ENCODE data around the gene DUSP28.

DUSP28 gene

GRCh38 chr2:240553956-240554480, 6.1 kb upstream of the DUSP28 start:
- Histone ChIP-seq H3K4me3 (ENCODE audit: low read depth, low read length) (no peak overlapping the region), H3K27ac (ENCODE audit: extremely low read depth, low read depth, low read length) (no peak overlapping the region), H3K9me3 (ENCODE audit: control insufficient read depth, insufficient read depth, low read depth, low read length) (no peaks in the 10 kb centered on the region), H3K36me3 (ENCODE audit: control insufficient read depth in 2 of 2, insufficient read depth in 1 of 2, low read length in 2 of 2) (peaks cover 0 to 33% of the 10 kb centered on the region in 2 experiments; a peak in 1 of 3 replicates), H3K4me1 (ENCODE audit: control insufficient read depth, insufficient read depth, low read length) (no peaks in the 10 kb centered on the region)
- ChIA-PET POLR2A (no interaction called here), CTCF (interaction anchor here (0.7 kb wide), 1 partner anchor 40 kb away, joined by 3 read pairs; no protein-coding TSS in a partner anchor)
- TF ChIP-seq PRDM6 (tag by site-specific recombination; IDR thresholded peaks at IDR 0.05) (no peak), SP7 (tag by site-specific recombination; IDR thresholded peaks at IDR 0.05) (no peak), REST (tag by site-specific recombination; IDR thresholded peaks at IDR 0.05) (no peak), ZNF148 (tag by site-specific recombination; IDR thresholded peaks at IDR 0.05; ENCODE audit: borderline replicate concordance) (no peak)

- POLR2A ChIA-PET: no interaction called here
- CTCF ChIA-PET: interaction anchor here (0.9 kb wide), 1 partner anchor 114 kb away, joined by 3 read pairs; no protein-coding TSS in a partner anchor
- TF ChIP-seq ZNF221 (tag by site-specific recombination; IDR thresholded peaks at IDR 0.05; ENCODE audit: borderline replicate concordance) (no peak), ZBTB44 (tag by site-specific recombination; IDR thresholded peaks at IDR 0.05) (no peak), ZXDB (tag by site-specific recombination; IDR thresholded peaks at IDR 0.05) (no peak), EGR2 (tag by site-specific recombination; IDR thresholded peaks at IDR 0.05; ENCODE audit: low read depth) (no peak), SP3 (tag by site-specific recombination; IDR thresholded peaks at IDR 0.05) (no peak), ZNF248 (tag by site-specific recombination; IDR thresholded peaks at IDR 0.05) (no peak), ZNF133 (tag by site-specific recombination; IDR thresholded peaks at IDR 0.05) (no peak), HIC1 (tag by site-specific recombination; IDR thresholded peaks at IDR 0.05) (no peak), ZNF473 (tag by site-specific recombination; IDR thresholded peaks at IDR 0.05) (no peak), ZNF768 (tag by site-specific recombination; IDR thresholded peaks at IDR 0.05) (no peak), ZNF280C (tag by site-specific recombination; IDR thresholded peaks at IDR 0.05) (no peak), ZSCAN30 (tag by site-specific recombination; IDR thresholded peaks at IDR 0.05) (no peak), SCRT1 (tag by site-specific recombination; IDR thresholded peaks at IDR 0.05; ENCODE audit: borderline replicate concordance) (no peak), ZFP69B (tag by site-specific recombination; IDR thresholded peaks at IDR 0.05) (no peak), ZNF621 (tag by site-specific recombination; IDR thresholded peaks at IDR 0.05) (no peak)
Observed at GRCh38 chr2:240554767-240555493, 5.2 kb upstream of the DUSP28 start.

More at GRCh38 chr2:240554767-240555493, 5.2 kb upstream of the DUSP28 start:
- no peaks in the 10 kb centered on the region for H3K9me3 ChIP-seq (ENCODE audit: control insufficient read depth, insufficient read depth, low read depth, low read length)
- no peak overlapping the region for H3K27ac ChIP-seq (ENCODE audit: extremely low read depth, low read depth, low read length)
- H3K4me3 ChIP-seq (ENCODE audit: low read depth, low read length): no peak overlapping the region
- peaks cover 4% of the 10 kb centered on the region for H3K4me1 ChIP-seq (ENCODE audit: control insufficient read depth, insufficient read depth, low read length)
- peaks cover 0 to 34% of the 10 kb centered on the region in 2 experiments; a peak in 1 of 3 replicates for H3K36me3 ChIP-seq (ENCODE audit: control insufficient read depth in 2 of 2, insufficient read depth in 1 of 2, low read length in 2 of 2)

Data from HEK293 (cell line).